Esophagus muscularis mucosa (tissue), 4 donors: Measurements from ENCODE around the gene NHLRC4. TPM values are rescaled to one million over a fixed set of nuclear protein-coding genes. Genes with fewer than 3 reads are reported as not detected.

Experiments
- DNase-seq: peaks from one replicate; pipeline ENCODE4 v3.0.0-alpha.2; 2017; ENCODE audit errors: extremely low spot score
- H3K27ac ChIP-seq, 4 donors: fragments of 200-600 bp; sonication (generic); replicated peaks in 1 of 4; 1 replicate in 3 of 4; 2 replicates in 1 of 4; pipeline ENCODE4 v1.5.1; 2016 to 2019; ENCODE audit warnings: mild to moderate bottlenecking in 1 of 4
- H3K27me3 ChIP-seq, 4 donors: fragments of 200-600 bp; sonication (generic); one replicate each; pipeline versions ENCODE4 v1.5.1 to v1.6.0; 2016 to 2019
- H3K36me3 ChIP-seq, 4 donors: fragments of 200-600 bp; sonication (generic); one replicate each; pipeline ENCODE4 v1.5.1; 2016 to 2019
- H3K4me1 ChIP-seq, 4 donors: fragments of 200-600 bp; sonication (generic); one replicate each; pipeline ENCODE4 v1.5.1; 2016 to 2019
- H3K4me3 ChIP-seq, 4 donors: fragments of 200-600 bp; sonication (generic); 1 replicate in 2 of 4; 2 replicates in 2 of 4; pipeline ENCODE4 v1.5.1; 2016 to 2019; ENCODE audit warnings: mild to moderate bottlenecking in 4 of 4, moderate library complexity in 1 of 4
- H3K9me3 ChIP-seq, 4 donors: fragments of 200-600 bp; sonication (generic); 1 replicate in 3 of 4; 2 replicates in 1 of 4; pipeline ENCODE4 v1.5.1; 2016 to 2019
- CTCF ChIP-seq, 3 experiments: fragments of 200-600 bp in 2 of 3; fragments of 450-650 bp in 1 of 3; sonication (generic) in 2 of 3; IDR thresholded peaks; one replicate each; pipeline ENCODE4 v1.5.1; 2017 to 2019; ENCODE audit warnings: antibody characterized with exemption in 3 of 3, mild to moderate bottlenecking in 2 of 3, moderate library complexity in 1 of 3
- EP300 ChIP-seq: sonication (generic); formaldehyde crosslinking; IDR thresholded peaks from one replicate; pipeline ENCODE4 v1.6.1; 2017; ENCODE audit warnings: antibody characterized with exemption
- POLR2A ChIP-seq: fragments of 450-650 bp; IDR thresholded peaks from one replicate; pipeline ENCODE4 v1.6.1; 2017; ENCODE audit warnings: antibody characterized with exemption, moderate library complexity, mild to moderate bottlenecking, low read depth
- POLR2AphosphoS5 ChIP-seq, 2 donors: sonication (generic); formaldehyde crosslinking; IDR thresholded peaks; one replicate each; pipeline ENCODE4 v1.6.1; 2017; ENCODE audit warnings: antibody characterized with exemption in 2 of 2
- WGBS: methylation state at CpG from one replicate; pipeline ENCODE4 v1.1.5; 2018; 5-methylcytosine and 5-hydroxymethylcytosine counted together
- intact Hi-C: fragments of 100-400 bp; cut with DNase I; formaldehyde crosslinking; loops from one replicate; pipeline ENCODE4 v1.15.1; 2023
- total RNA-seq, 4 donors: library from RNA; depleted of rRNA; stranded (reverse); fragments of >200 nt; gene quantifications; one replicate each; pipeline versions ENCODE4 v1.1.0 to v1.2.1, GENCODE V29; 2016

The NHLRC4 gene
- total RNA-seq, 4 donors from 2014 or later: 1.2 to 2.6 (median 1.9) TPM

GRCh38 chr16:572865-573650 is 6.3 kb downstream of the NHLRC4 start:
- DNase-seq: no peak
- intact Hi-C loops: no loop called here

DNA sequence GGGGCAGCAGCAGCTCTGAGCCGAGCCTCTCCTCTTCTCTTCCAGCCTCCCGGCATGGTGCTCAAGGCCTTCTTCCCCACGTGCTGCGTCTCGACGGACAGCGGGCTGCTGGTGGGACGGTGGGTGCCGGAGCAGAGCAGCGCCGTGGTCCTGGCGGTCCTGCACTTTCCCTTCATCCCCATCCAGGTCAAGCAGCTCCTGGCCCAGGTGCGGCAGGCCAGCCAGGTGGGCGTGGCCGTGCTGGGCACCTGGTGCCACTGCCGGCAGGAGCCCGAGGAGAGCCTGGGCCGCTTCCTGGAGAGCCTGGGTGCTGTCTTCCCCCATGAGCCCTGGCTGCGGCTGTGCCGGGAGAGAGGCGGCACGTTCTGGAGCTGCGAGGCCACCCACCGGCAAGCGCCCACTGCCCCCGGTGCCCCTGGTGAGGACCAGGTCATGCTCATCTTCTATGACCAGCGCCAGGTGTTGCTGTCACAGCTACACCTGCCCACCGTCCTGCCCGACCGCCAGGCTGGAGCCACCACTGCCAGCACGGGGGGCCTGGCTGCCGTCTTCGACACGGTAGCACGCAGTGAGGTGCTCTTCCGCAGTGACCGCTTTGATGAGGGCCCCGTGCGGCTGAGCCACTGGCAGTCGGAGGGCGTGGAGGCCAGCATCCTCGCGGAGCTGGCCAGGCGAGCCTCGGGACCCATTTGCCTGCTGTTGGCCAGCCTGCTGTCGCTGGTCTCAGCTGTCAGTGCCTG is 7.4 kb downstream of the NHLRC4 start:
- Histone ChIP-seq H3K9me3 (no peaks in the 10 kb centered on the region), H3K27me3 (no peaks in the 10 kb centered on the region), H3K36me3 (peaks cover 0 to 47% (median 26%) of the 10 kb centered on the region in 4 donors), H3K27ac (no peak overlapping the region), H3K4me1 (peaks cover 13 to 44% (median 33%) of the 10 kb centered on the region in 4 donors), H3K4me3 (no peak overlapping the region)
- WGBS: 93% methylated on average over 15 of the region's 46 CpGs
- intact Hi-C loops: no loop called here
- no peak for DNase-seq
- TF ChIP-seq EP300: no peak
- TF ChIP-seq POLR2A: no peak
- TF ChIP-seq POLR2AphosphoS5 (IDR thresholded peaks at IDR 0.05): no peak
- no peak for TF ChIP-seq CTCF (IDR thresholded peaks at IDR 0.05)

More at GRCh38 chr16:572865-573650, 6.3 kb downstream of the NHLRC4 start:
- WGBS: 70% methylated on average over 16 of the region's 27 CpGs
- no peak overlapping the region for H3K27ac ChIP-seq
- H3K36me3 ChIP-seq: peaks cover 0 to 47% (median 26%) of the 10 kb centered on the region in 4 donors
- TF ChIP-seq EP300 (no peak), POLR2AphosphoS5 (IDR thresholded peaks at IDR 0.05) (no peak), POLR2A (no peak), CTCF (IDR thresholded peaks at IDR 0.05) (no peak)
- H3K27me3 ChIP-seq: no peaks in the 10 kb centered on the region
- H3K9me3 ChIP-seq: no peaks in the 10 kb centered on the region
- H3K4me3 ChIP-seq: no peak overlapping the region
- peaks cover 19 to 46% (median 35%) of the 10 kb centered on the region in 4 donors for H3K4me1 ChIP-seq

DNA sequence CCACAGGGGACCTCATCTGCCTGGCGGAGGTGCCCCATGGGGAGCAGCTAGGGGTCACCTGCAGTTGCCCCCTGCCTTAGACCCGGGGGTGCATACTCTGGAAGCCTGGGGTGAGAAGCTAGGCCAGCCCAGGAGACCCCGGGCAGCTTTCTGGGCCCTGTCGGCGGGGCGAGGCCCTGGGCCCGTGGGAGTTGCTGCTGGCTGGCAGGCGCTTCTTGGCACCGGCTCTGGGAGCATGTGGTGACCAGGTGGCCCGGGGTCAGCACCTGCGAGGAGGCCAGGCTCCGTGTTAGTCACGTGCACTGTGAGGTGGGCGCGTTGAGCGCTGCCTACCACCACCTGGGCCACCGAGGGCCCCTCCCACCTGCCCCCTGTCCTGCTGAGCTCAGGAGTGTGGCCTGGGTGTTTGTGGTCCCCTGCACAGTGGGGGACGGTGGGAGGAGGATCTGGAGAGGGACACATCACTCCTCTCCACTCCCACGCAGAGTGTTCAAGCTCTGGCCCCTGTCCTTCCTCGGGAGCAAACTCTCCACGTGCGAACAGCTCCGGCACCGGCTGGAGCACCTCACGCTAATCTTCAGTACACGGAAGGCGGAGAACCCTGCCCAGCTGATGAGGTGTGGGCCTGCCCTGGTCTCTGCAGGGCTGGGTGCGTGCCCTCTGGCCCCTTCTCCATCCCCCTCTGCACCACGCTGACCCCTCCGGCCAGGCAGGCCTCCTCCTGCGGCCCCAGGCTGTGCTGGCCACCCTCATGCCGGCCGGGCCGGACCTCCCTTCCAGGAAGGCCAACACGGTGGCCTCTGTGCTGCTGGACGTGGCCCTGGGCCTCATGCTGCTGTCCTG is 8.8 kb downstream of the NHLRC4 start:
- H3K9me3 ChIP-seq: no peaks in the 10 kb centered on the region
- intact Hi-C loops: loop anchor here (5.0 kb wide), 1 partner anchor 87 kb away; no protein-coding TSS in a partner anchor
- H3K27me3 ChIP-seq: no peaks in the 10 kb centered on the region
- 94% methylated on average over 9 of the region's 36 CpGs for WGBS
- peaks cover 9 to 36% (median 26%) of the 10 kb centered on the region in 4 donors for H3K4me1 ChIP-seq
- DNase-seq: no peak
- no peak overlapping the region for H3K4me3 ChIP-seq
- H3K36me3 ChIP-seq: peaks cover 0 to 54% (median 30%) of the 10 kb centered on the region in 4 donors
- TF ChIP-seq POLR2AphosphoS5 (IDR thresholded peaks at IDR 0.05): no peak
- no peak for TF ChIP-seq CTCF (IDR thresholded peaks at IDR 0.05)
- no peak overlapping the region for H3K27ac ChIP-seq

DNA sequence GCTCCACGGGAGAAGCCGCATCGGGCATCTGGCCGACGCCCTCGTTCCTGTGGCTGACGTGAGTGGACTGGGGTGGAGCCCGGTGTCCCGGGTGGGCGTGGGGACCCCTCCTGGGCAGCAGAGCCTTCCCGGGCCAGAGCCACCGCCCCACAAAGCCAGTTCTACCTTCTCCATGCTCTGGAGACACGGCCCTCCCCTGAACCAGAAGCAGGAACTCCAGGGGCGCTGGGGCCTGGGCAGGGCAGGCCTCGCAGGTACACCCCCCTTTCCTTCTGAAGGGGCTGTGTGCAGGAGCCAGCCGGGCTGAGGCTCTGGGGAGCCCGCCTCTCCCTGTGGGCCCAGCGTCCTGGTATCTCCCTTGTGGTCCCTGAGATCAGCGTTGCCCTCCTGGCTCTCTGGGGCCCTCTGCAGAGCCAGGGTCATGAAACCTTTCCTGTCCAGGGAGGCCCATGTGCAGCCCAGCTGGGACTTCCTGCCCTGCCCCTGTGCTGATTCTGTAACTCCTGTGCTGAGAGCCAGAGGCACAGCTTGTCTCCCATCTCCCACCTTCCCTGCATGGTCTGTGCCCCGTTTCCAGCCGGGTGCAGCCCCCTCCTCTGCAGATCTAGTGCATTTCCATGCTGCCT is 9.5 kb downstream of the NHLRC4 start:
- Histone ChIP-seq H3K27me3 (no peaks in the 10 kb centered on the region), H3K9me3 (no peaks in the 10 kb centered on the region), H3K36me3 (peaks cover 0 to 60% (median 33%) of the 10 kb centered on the region in 4 donors), H3K4me3 (no peak overlapping the region), H3K27ac (no peak overlapping the region), H3K4me1 (peaks cover 6 to 29% (median 19%) of the 10 kb centered on the region in 4 donors)
- TF ChIP-seq CTCF (IDR thresholded peaks at IDR 0.05) (no peak), POLR2A (no peak), EP300 (no peak), POLR2AphosphoS5 (IDR thresholded peaks at IDR 0.05) (no peak)
- 85% methylated on average over 10 of the region's 21 CpGs for WGBS
- DNase-seq: no peak
- intact Hi-C loops: loop anchor here (5.0 kb wide), 1 partner anchor 86 kb away; no protein-coding TSS in a partner anchor
